C4-2B (cell line): ENCODE results near the gene SHISA7.

Source experiments
- CTCF ChIP-seq: fragments of 450-650 bp; conservative IDR thresholded peaks from 2 replicates; pipeline ENCODE4 v1.5.1; 2017; ENCODE audit warnings: mild to moderate bottlenecking
- ZFX ChIP-seq: fragments of 450-650 bp; IDR thresholded peaks from 2 replicates; pipeline ENCODE4 v1.6.1; 2017

- TF ChIP-seq CTCF, result no peak
- TF ChIP-seq ZFX, result peak; percentile 12; the same call in 1 of the 2 replicates
Observed at GRCh38 chr19:55446060-55446459, 3.0 kb upstream of the SHISA7 start.
